Transverse colon (tissue), 4 donors: ENCODE measurements around the gene CREBBP. TPM values are rescaled to one million over a fixed set of nuclear protein-coding genes. Genes with fewer than 3 reads are reported as not detected.

Experiments
- DNase-seq: peaks from one replicate; pipeline ENCODE4 v3.0.0-alpha.2; 2019
- H3K27ac ChIP-seq, 4 donors: fragments of 200-600 bp; sonication (generic); 2 replicates each; pipeline ENCODE4 v1.5.1; 2016 to 2018; ENCODE audit warnings: inconsistent platforms in 4 of 4
- H3K27me3 ChIP-seq: fragments of 200-600 bp; sonication (generic); 2 replicates; pipeline ENCODE4 v1.5.1; 2017; ENCODE audit warnings: inconsistent platforms
- H3K36me3 ChIP-seq, 4 donors: fragments of 200-600 bp; sonication (generic); 2 replicates each; pipeline ENCODE4 v1.5.1; 2017 to 2019; ENCODE audit warnings: inconsistent platforms in 4 of 4
- H3K4me1 ChIP-seq, 4 donors: fragments of 200-600 bp; sonication (generic); 2 replicates each; pipeline ENCODE4 v1.5.1; 2017 to 2020; ENCODE audit warnings: inconsistent platforms in 4 of 4
- H3K4me3 ChIP-seq, 4 donors: fragments of 200-600 bp; sonication (generic); 1 replicate in 1 of 4; 2 replicates in 3 of 4; pipeline versions ENCODE4 v1.5.1 to v1.6.1; 2017 to 2019; ENCODE audit warnings: inconsistent platforms in 4 of 4
- H3K9me3 ChIP-seq, 2 donors: fragments of 200-600 bp; sonication (generic); 2 replicates each; pipeline ENCODE4 v1.5.1; 2017 to 2019; ENCODE audit warnings: inconsistent platforms in 2 of 2
- CTCF ChIP-seq, 5 experiments: fragments of 200-600 bp in 3 of 5; fragments of 450-650 bp in 2 of 5; sonication (generic) in 3 of 5; IDR thresholded peaks; 1 replicate in 2 of 5; 2 replicates in 3 of 5; pipeline ENCODE4 v1.5.1; 2016 to 2017; ENCODE audit warnings: antibody characterized with exemption in 5 of 5, inconsistent platforms in 3 of 5, mild to moderate bottlenecking in 2 of 5, moderate library complexity in 1 of 5
- EP300 ChIP-seq: sonication (generic); formaldehyde crosslinking; IDR thresholded peaks from one replicate; pipeline ENCODE4 v1.6.1; 2017; ENCODE audit warnings: antibody characterized with exemption, low read depth
- POLR2A ChIP-seq: fragments of 450-650 bp; IDR thresholded peaks from one replicate; pipeline ENCODE4 v1.6.1; 2016; ENCODE audit warnings: antibody characterized with exemption, mild to moderate bottlenecking, moderate library complexity
- POLR2AphosphoS5 ChIP-seq, 3 donors: sonication (generic); formaldehyde crosslinking; IDR thresholded peaks; one replicate each; pipeline ENCODE4 v1.6.1; 2016; ENCODE audit warnings: antibody characterized with exemption in 3 of 3
- WGBS, 2 donors: methylation state at CpG; one replicate each; pipeline ENCODE4 v1.1.5; 2018; ENCODE audit warnings: low coverage in 1 of 2; 5-methylcytosine and 5-hydroxymethylcytosine counted together
- in situ Hi-C, 4 donors: fragments of 200-750 bp; cut with MboI; loops; one replicate each; pipeline versions ENCODE4 v1.15.0 to v1.15.1; 2017; ENCODE audit warnings: low sequenced_read_pairs in 3 of 4, low pct_ligation_motif_present in 1 of 4, low pct_unique_long_range_greater_than_20kb in 1 of 4
- intact Hi-C: fragments of 100-400 bp; cut with DNase I; formaldehyde crosslinking; loops from one replicate; pipeline ENCODE4 v1.15.1; 2023; ENCODE audit warnings: low total_unique reads
- total RNA-seq, 4 donors: library from RNA; depleted of rRNA; stranded (reverse); fragments of >200 nt; gene quantifications; one replicate each; pipeline ENCODE4 v1.1.0, GENCODE V29; 2016

Gene CREBBP
- total RNA-seq, 4 donors from 2014 or later: 52.4 to 235 (median 98.7) TPM

- Histone ChIP-seq H3K9me3 (no peaks in the 10 kb centered on the region), H3K27me3 (no peaks in the 10 kb centered on the region), H3K27ac (no peak overlapping the region), H3K36me3 (peaks cover 0 to 46% (median 20%) of the 10 kb centered on the region in 4 donors), H3K4me1 (no peaks in the 10 kb centered on the region), H3K4me3 (no peak overlapping the region)
- no peak for TF ChIP-seq CTCF (IDR thresholded peaks at IDR 0.05)
- no peak for TF ChIP-seq POLR2AphosphoS5 (IDR thresholded peaks at IDR 0.05)
- no peak for TF ChIP-seq POLR2A
- no peak for TF ChIP-seq EP300
- DNase-seq: no peak
- in situ Hi-C loops (no loop called here), intact Hi-C loops (no loop called here)
- 78 to 85% methylated on average over 3 to 4 of the region's 4 CpGs for WGBS, 2 donors
These were observed 99.1 kb downstream of the CREBBP start for GRCh38 chr16:3781421-3781820.

GRCh38 chr16:3780570-3780969, 99.9 kb downstream of the CREBBP start:
- no peak for DNase-seq

GRCh38 chr16:3776316-3776715, 104.2 kb downstream of the CREBBP start:
- TF ChIP-seq POLR2AphosphoS5 (IDR thresholded peaks at IDR 0.05) (no peak), CTCF (IDR thresholded peaks at IDR 0.05) (no peak), POLR2A (no peak), EP300 (no peak)
- Histone ChIP-seq H3K4me1 (peaks cover 0 to 3% (median 0%) of the 10 kb centered on the region in 4 donors), H3K36me3 (peaks cover 0 to 74% (median 36%) of the 10 kb centered on the region in 4 donors)

More at GRCh38 chr16:3780570-3780969, 99.9 kb downstream of the CREBBP start:
- Histone ChIP-seq H3K4me1 (no peaks in the 10 kb centered on the region), H3K27me3 (no peaks in the 10 kb centered on the region), H3K27ac (no peak overlapping the region), H3K9me3 (no peaks in the 10 kb centered on the region), H3K36me3 (peaks cover 0 to 53% (median 23%) of the 10 kb centered on the region in 4 donors), H3K4me3 (no peak overlapping the region)
- in situ Hi-C loops (no loop called here), intact Hi-C loops (no loop called here)
- 57% methylated on average over 6 of the region's 6 CpGs; no CpG with 5 or more reads in 1 of the 2 donors for WGBS, 2 donors
- TF ChIP-seq POLR2A (no peak), POLR2AphosphoS5 (IDR thresholded peaks at IDR 0.05) (no peak), EP300 (no peak), CTCF (IDR thresholded peaks at IDR 0.05) (no peak)

GRCh38 chr16:3774819-3775218, 105.7 kb downstream of the CREBBP start:
- DNase-seq: no peak
- no peak overlapping the region for H3K27ac ChIP-seq
- H3K4me3 ChIP-seq: no peak overlapping the region
- H3K27me3 ChIP-seq: no peaks in the 10 kb centered on the region
- in situ Hi-C loops (no loop called here), intact Hi-C loops (no loop called here)
- TF ChIP-seq EP300 (no peak), CTCF (IDR thresholded peaks at IDR 0.05) (no peak), POLR2A (no peak), POLR2AphosphoS5 (IDR thresholded peaks at IDR 0.05) (no peak)
- no peaks in the 10 kb centered on the region for H3K9me3 ChIP-seq
- 84 to 88% methylated on average over 4 to 6 of the region's 6 CpGs for WGBS, 2 donors
- H3K4me1 ChIP-seq: peaks cover 0 to 3% (median 0%) of the 10 kb centered on the region in 4 donors
- peaks cover 0 to 76% (median 36%) of the 10 kb centered on the region in 4 donors for H3K36me3 ChIP-seq

More at GRCh38 chr16:3776316-3776715, 104.2 kb downstream of the CREBBP start:
- Histone ChIP-seq H3K27ac (no peak overlapping the region), H3K9me3 (no peaks in the 10 kb centered on the region), H3K27me3 (no peaks in the 10 kb centered on the region), H3K4me3 (no peak overlapping the region)
- DNase-seq: no peak
- intact Hi-C loops: no loop called here
- WGBS, 2 donors: 89% methylated on average over 4 of the region's 4 CpGs; no CpG with 5 or more reads in 1 of the 2 donors
- in situ Hi-C loops: no loop called here
